Measurements from ENCODE around the gene NAALADL1.

NAALADL1 gene

DNA sequence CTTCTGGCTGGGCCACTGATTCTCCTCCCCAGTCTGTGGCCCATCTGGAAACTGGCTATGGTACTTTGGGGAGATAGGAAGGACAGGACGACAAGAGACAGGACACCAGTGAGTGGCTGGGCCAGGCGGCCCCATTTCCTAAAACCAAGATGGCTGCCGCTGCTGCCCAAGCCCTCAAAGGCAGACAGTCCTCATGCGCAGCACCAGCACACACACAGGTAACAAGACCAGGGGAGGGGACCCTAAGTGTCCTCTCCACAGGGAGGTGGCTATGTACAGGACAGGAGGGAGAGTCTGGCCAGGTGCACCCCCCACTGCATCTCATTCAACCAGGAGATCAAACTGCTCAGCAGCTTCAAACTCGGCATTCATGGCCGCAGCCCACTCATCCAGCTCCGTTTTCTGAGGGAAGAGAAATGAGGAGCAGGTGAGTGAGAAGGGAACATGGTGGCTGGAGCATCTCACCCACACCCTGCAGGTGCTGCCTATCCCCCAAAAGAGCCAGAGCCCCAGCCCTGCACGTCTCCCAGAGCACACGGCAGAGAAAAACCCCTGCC lies 20.5 kb upstream of the NAALADL1 start:
- no peak for DNase-seq

GRCh38 chr11:65078151-65078550 lies 19.8 kb upstream of the NAALADL1 start:
- peak; percentile 63 for DNase-seq

GRCh38 chr11:65077451-65077850 lies 19.1 kb upstream of the NAALADL1 start:
- no peak for DNase-seq

GRCh38 chr11:65072631-65072966 lies 14.2 kb upstream of the NAALADL1 start:
- no peak for DNase-seq

DNA sequence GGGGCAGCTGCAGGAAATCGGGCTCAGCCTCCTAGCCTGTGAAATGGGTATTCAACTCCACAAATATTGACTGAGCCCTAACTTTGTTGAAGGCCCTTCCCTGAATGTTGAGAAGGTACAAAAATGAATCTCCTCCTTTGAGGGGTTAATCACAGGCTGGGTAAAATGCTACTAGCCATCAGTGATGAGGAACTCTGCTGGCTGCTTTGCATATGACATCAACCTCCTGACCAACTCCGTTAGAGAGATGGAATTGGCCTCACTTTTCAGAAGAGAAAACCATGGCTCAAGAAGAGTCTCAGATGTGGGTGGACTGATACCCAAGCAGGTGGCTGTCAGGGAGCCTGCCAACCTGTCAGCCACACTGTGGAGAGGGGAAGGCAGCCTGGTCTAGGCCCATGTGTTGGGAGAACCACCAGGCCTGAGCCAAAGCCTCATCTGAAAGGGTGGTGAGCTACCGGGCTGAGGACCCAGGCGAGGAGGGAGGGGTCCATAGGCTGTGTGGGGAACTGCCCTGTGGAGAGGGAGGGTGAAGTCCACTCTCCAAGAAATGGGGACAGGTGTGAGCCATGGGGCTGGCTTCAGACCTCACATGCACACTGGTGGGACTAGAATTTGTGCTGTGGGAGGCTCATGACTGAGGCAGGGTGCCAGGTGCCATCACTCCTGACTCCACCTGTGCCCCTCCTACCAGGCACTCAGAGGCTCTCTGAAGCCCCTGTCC lies 13.7 kb upstream of the NAALADL1 start:
- DNase-seq = no peak

GRCh38 chr11:65069217-65069616 lies 10.9 kb upstream of the NAALADL1 start:
- no peak for DNase-seq

- no peak for DNase-seq
Measured at GRCh38 chr11:65067446-65067845, 9.1 kb upstream of the NAALADL1 start.

- DNase-seq = no peak
Measured at GRCh38 chr11:65066805-65067291, 8.5 kb upstream of the NAALADL1 start.

GRCh38 chr11:65066315-65066714 lies 8.0 kb upstream of the NAALADL1 start:
- DNase-seq = no peak

GRCh38 chr11:65065851-65066250 lies 7.5 kb upstream of the NAALADL1 start:
- no peak for DNase-seq

- DNase-seq = no peak
Measured at GRCh38 chr11:65064847-65065240, 6.5 kb upstream of the NAALADL1 start.

GRCh38 chr11:65063532-65063931 lies 5.2 kb upstream of the NAALADL1 start:
- DNase-seq = no peak

DNA sequence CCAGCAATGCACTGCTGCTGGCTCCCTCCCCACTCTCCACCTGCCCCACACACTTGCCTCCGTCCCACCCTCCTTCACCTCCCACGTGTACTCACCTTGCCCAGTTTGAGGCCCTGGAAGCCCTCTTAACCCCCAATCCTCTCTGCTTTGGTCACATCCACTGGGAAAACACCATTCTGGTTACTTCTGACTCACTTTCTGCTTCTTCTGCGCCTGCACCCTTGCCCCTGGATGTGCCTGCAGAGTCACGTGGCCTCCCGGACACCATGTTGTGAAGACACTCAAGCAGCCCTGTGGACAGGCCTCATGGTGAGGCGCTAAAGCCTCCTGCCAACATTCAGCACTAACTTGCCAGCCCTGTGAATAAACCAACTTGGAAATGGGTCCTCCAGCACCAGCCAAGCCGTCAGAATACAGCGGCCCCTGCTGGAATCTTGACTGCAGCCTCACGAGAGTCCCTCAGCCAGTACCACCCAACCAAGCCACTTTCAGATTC lies 2.6 kb upstream of the NAALADL1 start:
- no peak for DNase-seq

GRCh38 chr11:65059959-65060824 lies 1.8 kb upstream of the NAALADL1 start:
- no peak for DNase-seq

DNA sequence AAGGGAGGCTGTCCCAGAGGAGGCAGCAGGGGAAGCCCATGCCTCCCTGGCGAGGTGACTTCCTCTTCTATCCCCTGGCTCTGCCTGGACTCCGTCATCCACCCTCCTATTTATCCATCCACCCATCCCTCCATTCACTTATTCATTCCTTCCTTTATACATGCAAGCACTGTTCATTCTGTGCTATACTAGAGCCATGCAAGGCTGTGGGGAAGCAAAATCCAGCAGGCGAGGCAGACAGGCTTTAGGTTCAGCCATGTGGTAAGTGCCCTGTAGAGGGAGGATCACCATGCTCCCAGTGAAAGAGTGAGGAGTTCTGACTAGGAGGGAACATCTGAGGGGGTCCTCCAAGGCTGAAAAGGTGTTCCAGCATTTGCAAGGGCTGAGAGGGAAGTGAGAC lies 1.2 kb upstream of the NAALADL1 start:
- no peak for DNase-seq

DNA sequence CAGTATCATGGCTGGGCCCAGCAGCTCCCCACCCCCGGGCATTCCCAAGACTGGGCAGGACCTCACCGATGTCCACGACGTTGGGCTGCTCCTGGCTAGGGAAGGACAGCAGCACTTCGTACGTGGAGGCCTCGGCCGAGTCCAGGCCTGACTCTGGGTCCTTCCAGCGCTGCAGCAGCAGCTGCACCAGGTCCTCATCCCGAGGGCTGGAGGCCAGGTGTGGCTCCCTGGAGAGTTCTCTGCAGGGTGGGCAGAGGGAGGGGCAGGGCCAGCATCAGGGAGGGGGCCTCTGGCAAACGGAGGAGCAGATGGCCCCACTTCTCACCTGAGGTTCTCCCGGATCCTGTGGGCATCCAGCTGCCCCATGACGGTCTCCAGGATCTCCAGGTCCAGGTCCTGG lies 341 bp downstream of the NAALADL1 start:
- no peak for DNase-seq

- DNase-seq = no peak
Measured at GRCh38 chr11:65057526-65057925, 827 bp downstream of the NAALADL1 start.

- no peak for DNase-seq
Measured at GRCh38 chr11:65056999-65057398, 1.4 kb downstream of the NAALADL1 start.

GRCh38 chr11:65055538-65055937 lies 2.8 kb downstream of the NAALADL1 start:
- DNase-seq = no peak

- no peak for DNase-seq
Measured at GRCh38 chr11:65053827-65054508, 4.4 kb downstream of the NAALADL1 start.

- no peak for DNase-seq
Measured at GRCh38 chr11:65051398-65051858, 6.9 kb downstream of the NAALADL1 start.

DNA sequence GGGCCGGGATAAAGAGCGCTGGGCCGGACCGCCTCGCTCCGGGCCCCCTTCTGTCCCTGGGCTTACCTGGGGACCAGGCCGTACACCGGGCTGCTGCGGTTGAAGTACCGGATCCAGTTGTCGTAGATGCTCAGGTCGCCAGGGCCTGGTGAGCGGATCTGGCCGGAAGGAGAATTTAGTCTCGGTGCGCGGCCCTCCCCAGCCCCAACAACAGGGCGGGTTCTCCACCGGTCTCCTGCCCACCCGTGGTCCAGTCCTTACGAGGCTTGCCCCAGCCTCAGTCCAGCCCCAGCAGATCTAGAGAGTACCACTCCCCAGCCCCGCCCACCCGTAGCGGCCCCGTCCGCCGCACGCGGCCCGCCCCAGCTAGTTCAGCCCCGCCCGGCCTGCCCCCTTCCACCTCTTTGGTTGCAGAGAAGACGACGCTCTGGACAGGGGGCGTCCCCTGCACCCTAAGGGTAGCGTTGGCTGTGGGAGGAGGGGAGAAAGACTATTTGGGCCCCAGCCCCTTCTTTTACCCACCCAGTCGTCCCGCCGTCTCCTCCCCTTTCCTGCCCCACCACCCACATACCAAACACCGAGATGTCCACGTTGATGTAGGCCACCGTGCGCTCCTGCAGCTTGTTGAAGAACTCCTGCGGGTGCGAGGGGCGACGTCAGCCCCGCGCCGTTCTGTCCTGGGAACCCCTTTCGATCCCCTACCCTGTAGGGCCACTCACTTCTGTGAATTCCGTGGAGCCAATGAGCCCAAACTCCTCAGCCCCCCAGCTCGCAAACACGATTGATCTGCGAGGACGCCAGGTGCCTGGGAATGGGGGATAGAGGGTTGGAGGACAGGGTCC lies 10.6 kb downstream of the NAALADL1 start:
- no peak for DNase-seq
